Fibroblast of villous mesenchyme (primary cell): ENCODE measurements around the gene KRTAP10-3. TPM values are rescaled to one million over a fixed set of nuclear protein-coding genes. Genes with fewer than 3 reads are reported as not detected.
"Not testable (repeated sequence)": the region's sequence is repeated elsewhere in the genome, so short reads cannot be mapped to it uniquely, and the experiment has no call there.

Source experiments
- DNase-seq: peaks from one replicate; pipeline ENCODE4 v3.0.0-alpha.2; 2010; ENCODE audit warnings: low read depth
- H3K4me3 ChIP-seq: 2 replicates; pipeline ENCODE4 v1.5.1; 2011; ENCODE audit warnings: low read depth, mild to moderate bottlenecking, low read length
- CTCF ChIP-seq: IDR thresholded peaks from 2 replicates; pipeline ENCODE4 v1.5.1; 2012; ENCODE audit warnings: low read depth, mild to moderate bottlenecking, low read length; ENCODE audit not compliant: insufficient read depth
- total RNA-seq: library from RNA; depleted of rRNA; stranded (reverse); fragments of >200 nt; gene quantifications from 2 replicates; pipeline ENCODE4 v1.2.3, GENCODE V29; 2012

The KRTAP10-3 gene
- total RNA-seq, 1 donor: not detected

- no peak for DNase-seq
- no peak within 1 kb of the TSS for H3K4me3 ChIP-seq
- no peak for TF ChIP-seq CTCF
These were observed 34.1 kb upstream of the KRTAP10-3 start, which contains the start of gene KRTAP10-6 for GRCh38 chr21:44592446-44593311. Gene KRTAP10-6 (minus strand): TSS chr21:44592505. CDS start chr21:44592484, 21 bp downstream.

DNA sequence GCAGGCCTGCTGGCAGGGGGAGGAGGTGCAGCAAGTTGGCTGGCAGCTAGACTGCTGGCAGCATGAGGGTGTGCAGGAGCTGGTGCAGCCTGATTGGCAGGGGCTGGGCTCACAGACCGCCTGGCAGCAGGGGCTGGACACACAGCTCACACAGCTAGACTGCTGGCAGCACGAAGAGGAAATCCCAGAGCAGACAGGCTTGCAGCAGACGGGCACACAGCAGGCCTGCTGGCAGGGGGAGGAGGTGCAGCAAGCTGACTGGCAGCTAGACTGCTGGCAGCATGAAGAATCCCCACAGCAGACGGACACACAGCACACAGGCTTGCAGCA, 33.2 kb upstream of the KRTAP10-3 start:
- not testable (repeated sequence) for DNase-seq, H3K4me3 ChIP-seq

GRCh38 chr21:44590897-44591800, 32.6 kb upstream of the KRTAP10-3 start:
- DNase-seq, H3K4me3 ChIP-seq: not testable (repeated sequence)

DNA sequence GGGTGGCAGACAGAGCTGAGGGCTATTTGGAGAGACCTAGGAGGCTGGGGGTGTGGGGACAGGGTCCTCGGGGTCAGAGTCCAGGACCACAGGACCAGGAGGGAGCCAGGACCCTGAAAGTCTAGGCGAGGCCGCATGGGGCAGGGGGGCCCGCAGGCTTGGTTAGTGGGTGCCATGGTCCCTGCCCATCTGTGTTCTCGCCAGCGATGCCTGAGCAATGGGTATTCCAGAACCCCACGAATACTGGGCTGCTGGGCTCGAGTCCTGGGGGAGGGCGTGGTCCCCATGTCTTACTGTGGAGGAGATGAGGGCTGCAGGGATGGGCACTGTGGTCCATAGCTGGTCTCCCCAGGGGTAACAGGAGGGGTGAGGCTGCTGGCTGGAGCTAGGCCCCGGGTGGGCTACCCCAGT, 31.7 kb upstream of the KRTAP10-3 start:
- no peak overlapping the region for H3K4me3 ChIP-seq
- DNase-seq: no peak
- TF ChIP-seq CTCF: no peak

DNA sequence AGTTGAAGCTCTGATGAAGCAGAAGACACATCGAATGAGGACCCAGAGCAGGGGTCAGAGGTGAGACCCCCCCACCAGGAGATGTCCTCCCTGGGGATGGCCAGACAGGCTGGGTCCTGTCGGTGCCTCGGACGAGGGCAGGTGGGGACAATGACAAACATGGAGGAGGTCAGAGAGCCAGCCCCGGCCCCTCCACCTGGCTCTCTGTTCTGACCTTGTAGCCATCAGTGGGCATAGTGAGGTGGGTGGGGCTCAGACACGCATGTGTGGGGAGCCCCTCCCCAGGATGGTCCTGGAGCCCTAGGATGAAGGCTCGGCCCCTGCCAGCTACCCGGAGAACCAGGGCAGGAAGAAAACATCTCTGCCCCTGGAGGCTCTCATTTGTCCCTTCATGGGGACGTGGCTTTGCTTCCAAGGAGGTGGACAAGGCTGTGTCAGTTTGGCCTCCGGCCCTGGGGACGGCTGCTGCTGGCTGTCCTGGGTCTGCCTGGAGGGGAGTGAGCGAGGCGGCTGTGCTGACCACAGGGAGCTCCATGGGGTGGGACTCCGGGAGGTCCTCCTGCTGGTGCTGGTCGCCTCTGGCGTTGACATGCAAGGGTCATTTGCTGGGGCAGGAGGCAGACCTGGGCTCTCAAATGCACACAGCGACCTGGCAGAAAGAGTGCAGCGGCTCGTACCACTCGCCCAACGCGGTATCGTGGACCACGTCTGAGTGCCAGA, 31.2 kb upstream of the KRTAP10-3 start:
- H3K4me3 ChIP-seq: no peak overlapping the region
- no peak for DNase-seq
- TF ChIP-seq CTCF: no peak

DNA sequence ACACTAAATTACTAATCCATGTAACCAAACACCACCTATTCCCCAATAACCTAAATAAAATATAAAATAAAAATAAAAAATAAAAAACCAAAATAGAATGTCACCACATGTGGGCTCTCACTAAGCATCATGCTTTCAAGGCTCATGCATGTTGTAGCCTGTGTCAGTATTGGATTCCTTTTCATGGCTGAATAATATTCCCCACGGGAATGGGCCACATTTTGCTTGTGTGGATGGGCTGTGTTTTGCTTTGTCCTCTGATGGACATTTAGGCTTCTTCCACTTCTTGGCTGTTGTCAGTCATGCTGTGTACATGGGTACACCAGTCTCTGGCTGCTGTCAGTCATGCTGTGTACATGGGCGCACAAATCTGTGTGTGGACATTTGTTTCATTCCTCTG, 30.5 kb upstream of the KRTAP10-3 start:
- TF ChIP-seq CTCF: no peak
- H3K4me3 ChIP-seq: no peak overlapping the region
- DNase-seq: no peak

GRCh38 chr21:44585892-44586291, 27.3 kb upstream of the KRTAP10-3 start:
- no peak overlapping the region for H3K4me3 ChIP-seq
- no peak for DNase-seq
- no peak for TF ChIP-seq CTCF
